ENCODE measurements around the gene D2HGDH. TPM values are rescaled to one million over a fixed set of nuclear protein-coding genes. Genes with fewer than 3 reads are reported as not detected.

Gene D2HGDH
- total and polyA plus RNA-seq, 2 experiments from 2014 or later = 3.7 to 17.3 TPM

DNA sequence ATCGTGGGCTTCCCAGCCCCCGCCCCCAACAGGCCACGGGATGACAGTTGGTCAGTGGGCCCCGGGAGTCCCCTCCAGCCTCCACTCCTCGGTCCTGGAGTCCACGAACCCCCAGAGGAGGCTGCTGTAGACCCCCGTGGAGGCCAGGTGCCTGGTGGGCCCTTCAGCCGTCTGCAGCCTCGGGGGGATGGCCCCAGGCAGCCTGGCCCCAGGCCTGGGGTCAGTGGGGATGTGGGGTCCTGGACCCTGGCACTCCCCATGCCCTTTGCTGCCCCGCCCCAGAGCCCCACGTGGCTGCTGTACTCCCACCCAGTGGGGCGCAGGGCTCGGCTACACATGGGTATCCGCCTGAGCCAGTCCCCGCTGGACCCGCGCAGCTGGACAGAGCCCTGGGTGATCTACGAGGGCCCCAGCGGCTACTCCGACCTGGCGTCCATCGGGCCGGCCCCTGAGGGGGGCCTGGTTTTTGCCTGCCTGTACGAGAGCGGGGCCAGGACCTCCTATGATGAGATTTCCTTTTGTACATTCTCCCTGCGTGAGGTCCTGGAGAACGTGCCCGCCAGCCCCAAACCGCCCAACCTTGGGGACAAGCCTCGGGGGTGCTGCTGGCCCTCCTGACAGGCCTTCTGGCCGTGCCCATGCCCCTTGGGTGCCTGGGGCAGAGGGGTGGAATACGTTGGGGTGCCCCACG is 82.1 kb downstream of the D2HGDH start:
- Histone ChIP-seq H2AFZ (no peak overlapping the region), H4K20me1 (replicated peaks; ENCODE audit: insufficient read depth) (no peaks in the 10 kb centered on the region), H3K79me2 (replicated peaks; ENCODE audit: insufficient read depth) (no peaks in the 10 kb centered on the region), H3K4me3 (no peak overlapping the region), H3K27me3 (ENCODE audit: insufficient read depth) (no peaks in the 10 kb centered on the region), H3K4me1 (ENCODE audit: insufficient read depth) (no peaks in the 10 kb centered on the region; the same call in 1 of the 2 replicates), H3K4me2 (no peak overlapping the region), H3K36me3 (ENCODE audit: insufficient read depth) (no peaks in the 10 kb centered on the region), H3K27ac (ENCODE audit: low read depth) (no peak overlapping the region), H3F3A (replicated peaks; ENCODE audit: low read depth) (0 out of 2 replicates have a peak, but pooled peaks cover 6% of the 10 kb centered on the region), H3K9me2 (ENCODE audit: insufficient read depth) (no peaks in the 10 kb centered on the region)
- ATAC-seq (no peak), DNase-seq (ENCODE audit: low spot score) (no peak)
- H3K27ac Mint-ChIP-seq = no peak overlapping the region
- no peak overlapping the region for H3K4me3 Mint-ChIP-seq
- peaks cover 4% of the 10 kb centered on the region for H3K4me1 Mint-ChIP-seq
- no peaks in the 10 kb centered on the region; the same call in 2 of the 3 replicates for H3K9me3 Mint-ChIP-seq
- H3K27me3 Mint-ChIP-seq (ENCODE audit: insufficient read depth, low read depth, poor library complexity) = peaks cover 12% of the 10 kb centered on the region
- H3K36me3 Mint-ChIP-seq (ENCODE audit: low read depth) = no peaks in the 10 kb centered on the region; the same call in 2 of the 3 replicates
- no peak for TF ChIP-seq CREB1 (CRISPR knock-in tag; IDR thresholded peaks at IDR 0.05; ENCODE audit: low read depth)
- TF ChIP-seq NANOG (IDR thresholded peaks at IDR 0.05; ENCODE audit: borderline replicate concordance) = no peak
- no peak for TF ChIP-seq JUNB (IDR thresholded peaks at IDR 0.05; ENCODE audit: unreplicated experiment)
- no peak for TF ChIP-seq ETS1 (IDR thresholded peaks at IDR 0.05)
- no peak for TF ChIP-seq REST (IDR thresholded peaks at IDR 0.05; ENCODE audit: unreplicated experiment)
- no peak for TF ChIP-seq EZH2 (IDR thresholded peaks at IDR 0.05; ENCODE audit: low read depth, unreplicated experiment)
- no peak for TF ChIP-seq ZNF331 (CRISPR knock-in tag; IDR thresholded peaks at IDR 0.05; ENCODE audit: low read depth)
- no peak for TF ChIP-seq ZNF114 (CRISPR knock-in tag; IDR thresholded peaks at IDR 0.05)
- no peak for TF ChIP-seq STAT1 (IDR thresholded peaks at IDR 0.05; ENCODE audit: unreplicated experiment)
- TF ChIP-seq, protein P1, sequence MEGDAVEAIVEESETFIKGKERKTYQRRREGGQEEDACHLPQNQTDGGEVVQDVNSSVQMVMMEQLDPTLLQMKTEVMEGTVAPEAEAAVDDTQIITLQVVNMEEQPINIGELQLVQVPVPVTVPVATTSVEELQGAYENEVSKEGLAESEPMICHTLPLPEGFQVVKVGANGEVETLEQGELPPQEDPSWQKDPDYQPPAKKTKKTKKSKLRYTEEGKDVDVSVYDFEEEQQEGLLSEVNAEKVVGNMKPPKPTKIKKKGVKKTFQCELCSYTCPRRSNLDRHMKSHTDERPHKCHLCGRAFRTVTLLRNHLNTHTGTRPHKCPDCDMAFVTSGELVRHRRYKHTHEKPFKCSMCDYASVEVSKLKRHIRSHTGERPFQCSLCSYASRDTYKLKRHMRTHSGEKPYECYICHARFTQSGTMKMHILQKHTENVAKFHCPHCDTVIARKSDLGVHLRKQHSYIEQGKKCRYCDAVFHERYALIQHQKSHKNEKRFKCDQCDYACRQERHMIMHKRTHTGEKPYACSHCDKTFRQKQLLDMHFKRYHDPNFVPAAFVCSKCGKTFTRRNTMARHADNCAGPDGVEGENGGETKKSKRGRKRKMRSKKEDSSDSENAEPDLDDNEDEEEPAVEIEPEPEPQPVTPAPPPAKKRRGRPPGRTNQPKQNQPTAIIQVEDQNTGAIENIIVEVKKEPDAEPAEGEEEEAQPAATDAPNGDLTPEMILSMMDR (conservative IDR thresholded peaks at IDR 0.05; ENCODE audit: low read depth in 2 of 2) = no peak
- no peak for TF ChIP-seq POLR2AphosphoS5 (IDR thresholded peaks at IDR 0.05; ENCODE audit: low read depth)
